HEK293T (cell line): Measurements from ENCODE around the gene TMEM44.

Source experiments
- CTCF ChIA-PET: fragments of 350-600 bp; formaldehyde crosslinking; extraction: SDS; loops from one replicate; lab custom pipeline; 2021; ENCODE audit warnings: antibody characterized with exemption, inconsistent platforms; lab: Yijun Ruan, JAX
- POLR2A ChIA-PET: fragments of 350-600 bp; formaldehyde crosslinking; extraction: SDS; loops from one replicate; lab custom pipeline; 2020; ENCODE audit warnings: antibody characterized with exemption, inconsistent platforms; lab: Yijun Ruan, JAX
- DNase-seq: peaks from one replicate; pipeline ENCODE4 v3.0.0; 2012; ENCODE audit warnings: mixed read lengths; ENCODE audit errors: extremely low spot score
- ARNT ChIP-seq: fragments of 450-650 bp; IDR thresholded peaks from 2 replicates; pipeline ENCODE4 v1.6.1; 2017; ENCODE audit warnings: mild to moderate bottlenecking
- BHLHE40 ChIP-seq: fragments of 450-650 bp; IDR thresholded peaks from 2 replicates; pipeline ENCODE4 v1.6.1; 2016; ENCODE audit warnings: mild to moderate bottlenecking, moderate library complexity, borderline replicate concordance
- CTBP1 ChIP-seq: fragments of 450-650 bp; IDR thresholded peaks from 2 replicates; pipeline ENCODE4 v1.6.1; 2016; ENCODE audit warnings: borderline replicate concordance
- ELF4 ChIP-seq: fragments of 450-650 bp; IDR thresholded peaks from 2 replicates; pipeline ENCODE4 v1.6.1; 2017; ENCODE audit warnings: antibody characterized with exemption
- FOXA1 ChIP-seq: fragments of 450-650 bp; IDR thresholded peaks from 2 replicates; pipeline ENCODE4 v1.6.1; 2016; ENCODE audit warnings: mild to moderate bottlenecking
- FOXK2 ChIP-seq: fragments of 450-650 bp; IDR thresholded peaks from 2 replicates; pipeline ENCODE4 v1.6.1; 2016; ENCODE audit warnings: mild to moderate bottlenecking
- FOXM1 ChIP-seq: fragments of 450-650 bp; IDR thresholded peaks from 2 replicates; pipeline ENCODE4 v1.6.1; 2017; ENCODE audit warnings: mild to moderate bottlenecking, borderline replicate concordance
- HDGF ChIP-seq: fragments of 450-650 bp; IDR thresholded peaks from 2 replicates; pipeline ENCODE4 v1.6.1; 2017; ENCODE audit warnings: antibody characterized with exemption, borderline replicate concordance
- L3MBTL2 ChIP-seq: fragments of 450-650 bp; conservative IDR thresholded peaks from 2 replicates; pipeline ENCODE4 v1.6.1; 2016; ENCODE audit warnings: mild to moderate bottlenecking
- LEF1 ChIP-seq: fragments of 450-650 bp; IDR thresholded peaks from 2 replicates; pipeline ENCODE4 v1.6.1; 2017; ENCODE audit warnings: mild to moderate bottlenecking, borderline replicate concordance
- NFRKB ChIP-seq: fragments of 450-650 bp; IDR thresholded peaks from 2 replicates; pipeline ENCODE4 v1.6.1; 2016; ENCODE audit warnings: mild to moderate bottlenecking, moderate library complexity
- PKNOX1 ChIP-seq: fragments of 450-650 bp; IDR thresholded peaks from 2 replicates; pipeline ENCODE4 v1.6.1; 2016
- SP1 ChIP-seq: fragments of 450-650 bp; IDR thresholded peaks from 2 replicates; pipeline ENCODE4 v1.6.1; 2017
- SUZ12 ChIP-seq: fragments of 450-650 bp; IDR thresholded peaks from 2 replicates; pipeline ENCODE4 v1.6.1; 2016; ENCODE audit warnings: mild to moderate bottlenecking
- TARDBP ChIP-seq: fragments of 450-650 bp; IDR thresholded peaks from 2 replicates; pipeline ENCODE4 v1.6.1; 2016
- ZNF384 ChIP-seq: fragments of 450-650 bp; IDR thresholded peaks from 2 replicates; pipeline ENCODE4 v1.6.1; 2016

The TMEM44 gene

GRCh38 chr3:194621947-194622346, 11.3 kb downstream of the TMEM44 start:
- ChIA-PET POLR2A (no interaction called here), CTCF (interaction anchor here (1.2 kb wide), 1 partner anchor 27 kb away, joined by 3 read pairs; no protein-coding TSS in a partner anchor)
- no peak for DNase-seq
- TF ChIP-seq TARDBP: no peak
- no peak for TF ChIP-seq BHLHE40
- no peak for TF ChIP-seq LEF1
- no peak for TF ChIP-seq SUZ12
- no peak for TF ChIP-seq L3MBTL2
- TF ChIP-seq HDGF: no peak
- no peak for TF ChIP-seq FOXA1
- TF ChIP-seq ARNT: no peak
- TF ChIP-seq SP1: no peak
- TF ChIP-seq FOXK2: no peak
- TF ChIP-seq PKNOX1: no peak
- TF ChIP-seq FOXM1: no peak
- TF ChIP-seq CTBP1: no peak
- TF ChIP-seq ELF4: no peak
- no peak for TF ChIP-seq NFRKB
- TF ChIP-seq ZNF384: no peak

- DNase-seq: no peak
- TF ChIP-seq NFRKB (no peak), SP1 (no peak), CTBP1 (no peak), FOXK2 (no peak), ELF4 (no peak), TARDBP (no peak), FOXA1 (no peak), ARNT (no peak), SUZ12 (no peak), HDGF (no peak), LEF1 (no peak)
- CTCF ChIA-PET: interaction anchor here (0.6 kb wide), 1 partner anchor 245 kb away, joined by 3 read pairs; no protein-coding TSS in a partner anchor
- POLR2A ChIA-PET: no interaction called here
These were observed 13.0 kb downstream of the TMEM44 start for GRCh38 chr3:194620196-194620595.

- POLR2A ChIA-PET: no interaction called here
- DNase-seq: no peak
- no peak for TF ChIP-seq LEF1
- no peak for TF ChIP-seq ZNF384
- TF ChIP-seq TARDBP: no peak
- no peak for TF ChIP-seq CTBP1
- TF ChIP-seq NFRKB: no peak
- TF ChIP-seq PKNOX1: no peak
- no peak for TF ChIP-seq FOXA1
- no peak for TF ChIP-seq BHLHE40
- TF ChIP-seq ARNT: no peak
- TF ChIP-seq L3MBTL2: no peak
- no peak for TF ChIP-seq FOXM1
- no peak for TF ChIP-seq SP1
- TF ChIP-seq FOXK2: no peak
- no peak for TF ChIP-seq HDGF
- no peak for TF ChIP-seq ELF4
- no peak for TF ChIP-seq SUZ12
- CTCF ChIA-PET: interaction anchor here (0.6 kb wide), 1 partner anchor 244 kb away, joined by 3 read pairs; no protein-coding TSS in a partner anchor
These were observed 13.5 kb downstream of the TMEM44 start for GRCh38 chr3:194619741-194620140.

- no peak for DNase-seq
- TF ChIP-seq HDGF (no peak), ELF4 (no peak), LEF1 (no peak), ZNF384 (no peak), FOXA1 (no peak)
- POLR2A ChIA-PET: no interaction called here
- CTCF ChIA-PET: no interaction called here
These were observed 14.2 kb downstream of the TMEM44 start for GRCh38 chr3:194618858-194619608.

- ChIA-PET POLR2A (no interaction called here), CTCF (no interaction called here)
- TF ChIP-seq ZNF384: no peak
- no peak for TF ChIP-seq NFRKB
- no peak for TF ChIP-seq CTBP1
- TF ChIP-seq FOXA1: no peak
- TF ChIP-seq SUZ12: no peak
- no peak for TF ChIP-seq L3MBTL2
- no peak for TF ChIP-seq HDGF
- no peak for TF ChIP-seq FOXK2
- TF ChIP-seq BHLHE40: no peak
- TF ChIP-seq FOXM1: no peak
- no peak for TF ChIP-seq SP1
- no peak for TF ChIP-seq ELF4
- no peak for TF ChIP-seq LEF1
- no peak for TF ChIP-seq ARNT
- TF ChIP-seq TARDBP: no peak
- no peak for TF ChIP-seq PKNOX1
- no peak for DNase-seq
These were observed 15.4 kb downstream of the TMEM44 start for GRCh38 chr3:194617827-194618226.
